ENCODE data around the gene ARHGEF28.

The ARHGEF28 gene

GRCh38 chr5:73902327-73903051 lies 276.5 kb downstream of the ARHGEF28 start:
- TF ChIP-seq TAF1 (IDR thresholded peaks at IDR 0.05; ENCODE audit: borderline replicate concordance, insufficient read depth, low read length): no peak
- TF ChIP-seq, protein P1, sequence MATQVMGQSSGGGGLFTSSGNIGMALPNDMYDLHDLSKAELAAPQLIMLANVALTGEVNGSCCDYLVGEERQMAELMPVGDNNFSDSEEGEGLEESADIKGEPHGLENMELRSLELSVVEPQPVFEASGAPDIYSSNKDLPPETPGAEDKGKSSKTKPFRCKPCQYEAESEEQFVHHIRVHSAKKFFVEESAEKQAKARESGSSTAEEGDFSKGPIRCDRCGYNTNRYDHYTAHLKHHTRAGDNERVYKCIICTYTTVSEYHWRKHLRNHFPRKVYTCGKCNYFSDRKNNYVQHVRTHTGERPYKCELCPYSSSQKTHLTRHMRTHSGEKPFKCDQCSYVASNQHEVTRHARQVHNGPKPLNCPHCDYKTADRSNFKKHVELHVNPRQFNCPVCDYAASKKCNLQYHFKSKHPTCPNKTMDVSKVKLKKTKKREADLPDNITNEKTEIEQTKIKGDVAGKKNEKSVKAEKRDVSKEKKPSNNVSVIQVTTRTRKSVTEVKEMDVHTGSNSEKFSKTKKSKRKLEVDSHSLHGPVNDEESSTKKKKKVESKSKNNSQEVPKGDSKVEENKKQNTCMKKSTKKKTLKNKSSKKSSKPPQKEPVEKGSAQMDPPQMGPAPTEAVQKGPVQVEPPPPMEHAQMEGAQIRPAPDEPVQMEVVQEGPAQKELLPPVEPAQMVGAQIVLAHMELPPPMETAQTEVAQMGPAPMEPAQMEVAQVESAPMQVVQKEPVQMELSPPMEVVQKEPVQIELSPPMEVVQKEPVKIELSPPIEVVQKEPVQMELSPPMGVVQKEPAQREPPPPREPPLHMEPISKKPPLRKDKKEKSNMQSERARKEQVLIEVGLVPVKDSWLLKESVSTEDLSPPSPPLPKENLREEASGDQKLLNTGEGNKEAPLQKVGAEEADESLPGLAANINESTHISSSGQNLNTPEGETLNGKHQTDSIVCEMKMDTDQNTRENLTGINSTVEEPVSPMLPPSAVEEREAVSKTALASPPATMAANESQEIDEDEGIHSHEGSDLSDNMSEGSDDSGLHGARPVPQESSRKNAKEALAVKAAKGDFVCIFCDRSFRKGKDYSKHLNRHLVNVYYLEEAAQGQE (IDR thresholded peaks at IDR 0.05; ENCODE audit: insufficient read depth in 1 of 2, low read depth in 2 of 2, low read length in 2 of 2): no peak
- no peak for TF ChIP-seq SIN3A (IDR thresholded peaks at IDR 0.05; ENCODE audit: borderline replicate concordance, insufficient read depth, low read length)
- no peak for TF ChIP-seq POLR2AphosphoS5 (IDR thresholded peaks at IDR 0.05; ENCODE audit: low read depth, low read length)
- no peak for TF ChIP-seq FOXP2 (optimal IDR thresholded peaks at IDR 0.05; ENCODE audit: borderline replicate concordance, extremely low read depth, extremely low read length, insufficient read depth)

DNA sequence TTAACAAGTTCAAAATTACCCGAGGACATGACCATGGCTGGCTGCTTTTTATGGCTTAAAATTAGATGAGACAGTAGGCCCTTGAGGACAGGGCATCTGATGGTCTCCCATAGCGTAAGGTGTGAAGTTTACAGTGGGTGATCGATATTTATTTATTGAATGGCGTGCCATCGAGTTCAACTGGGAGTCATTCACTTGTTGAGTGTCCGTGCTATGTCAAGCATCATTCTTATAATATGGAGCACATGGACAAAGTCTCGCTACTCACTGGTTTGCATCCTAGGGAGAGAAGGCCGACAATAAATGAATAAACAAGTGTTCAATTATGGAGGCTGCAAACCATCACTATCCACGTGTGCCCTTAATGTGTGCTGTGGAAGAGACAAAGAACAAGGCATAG lies 277.2 kb downstream of the ARHGEF28 start:
- no peak for TF ChIP-seq SIN3A (IDR thresholded peaks at IDR 0.05; ENCODE audit: borderline replicate concordance, insufficient read depth, low read length)
- TF ChIP-seq, protein P1 (IDR thresholded peaks at IDR 0.05; ENCODE audit: insufficient read depth in 1 of 2, low read depth in 2 of 2, low read length in 2 of 2): no peak
- no peak for TF ChIP-seq TAF1 (IDR thresholded peaks at IDR 0.05; ENCODE audit: borderline replicate concordance, insufficient read depth, low read length)
- no peak for TF ChIP-seq FOXP2 (optimal IDR thresholded peaks at IDR 0.05; ENCODE audit: borderline replicate concordance, extremely low read depth, extremely low read length, insufficient read depth)
- no peak for TF ChIP-seq POLR2AphosphoS5 (IDR thresholded peaks at IDR 0.05; ENCODE audit: low read depth, low read length)

DNA sequence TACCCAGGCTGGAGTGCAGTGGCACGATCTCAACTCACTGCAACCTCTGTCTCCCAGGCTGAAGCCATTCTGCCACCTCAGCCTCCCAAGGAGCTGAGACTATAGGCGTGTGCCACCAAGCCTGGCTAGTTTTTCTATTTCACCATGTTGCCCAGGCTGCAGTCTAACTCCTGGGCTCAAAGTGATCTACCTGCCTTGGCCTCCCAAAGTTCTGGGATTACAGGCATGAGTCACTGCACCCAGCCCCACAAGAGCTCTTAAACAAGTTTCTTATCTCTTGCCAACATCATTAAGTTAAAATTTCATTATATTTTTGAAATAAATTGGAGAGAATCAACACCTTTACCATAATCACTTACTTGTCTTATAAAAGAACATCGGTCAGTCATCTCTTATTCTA lies 280.3 kb downstream of the ARHGEF28 start:
- TF ChIP-seq TAF1 (IDR thresholded peaks at IDR 0.05; ENCODE audit: borderline replicate concordance, insufficient read depth, low read length) (no peak), SIN3A (IDR thresholded peaks at IDR 0.05; ENCODE audit: borderline replicate concordance, insufficient read depth, low read length) (no peak), FOXP2 (optimal IDR thresholded peaks at IDR 0.05; ENCODE audit: borderline replicate concordance, extremely low read depth, extremely low read length, insufficient read depth) (no peak), POLR2AphosphoS5 (IDR thresholded peaks at IDR 0.05; ENCODE audit: low read depth, low read length) (no peak)
- TF ChIP-seq, protein P1 (IDR thresholded peaks at IDR 0.05; ENCODE audit: insufficient read depth in 1 of 2, low read depth in 2 of 2, low read length in 2 of 2): no peak

DNA sequence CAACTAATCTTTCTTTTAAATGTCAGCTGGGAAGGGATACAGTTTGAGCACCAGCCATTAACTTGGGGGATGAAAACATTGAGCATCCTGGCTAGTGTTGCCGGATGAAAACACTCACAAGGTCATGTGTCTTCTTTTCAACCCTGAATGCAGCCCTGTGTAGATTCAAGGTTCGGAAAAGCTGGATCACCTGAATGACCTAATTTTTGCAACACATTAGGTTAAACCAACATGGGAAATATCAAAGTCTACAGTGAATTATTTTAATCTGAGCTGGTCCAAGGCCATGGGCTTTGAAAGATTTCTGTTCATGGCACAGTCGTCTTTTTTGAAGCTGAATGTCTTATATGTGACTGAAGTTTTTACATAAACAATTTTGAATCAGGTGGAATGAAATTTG lies 281.2 kb downstream of the ARHGEF28 start:
- TF ChIP-seq TAF1 (IDR thresholded peaks at IDR 0.05; ENCODE audit: borderline replicate concordance, insufficient read depth, low read length) (no peak), POLR2AphosphoS5 (IDR thresholded peaks at IDR 0.05; ENCODE audit: low read depth, low read length) (no peak), SIN3A (IDR thresholded peaks at IDR 0.05; ENCODE audit: borderline replicate concordance, insufficient read depth, low read length) (no peak), FOXP2 (optimal IDR thresholded peaks at IDR 0.05; ENCODE audit: borderline replicate concordance, extremely low read depth, extremely low read length, insufficient read depth) (no peak)
- TF ChIP-seq, protein P1 (IDR thresholded peaks at IDR 0.05; ENCODE audit: insufficient read depth in 1 of 2, low read depth in 2 of 2, low read length in 2 of 2): no peak
